HepG2 (cell line): ENCODE measurements around the gene TRAF4. TPM values are rescaled to one million over a fixed set of nuclear protein-coding genes. Genes with fewer than 3 reads are reported as not detected.

ENCODE experiments used
- ATAC-seq: fragments of 200-7000 bp; cut with Tn5 transposase; 3 replicates; pipeline ENCODE4 v1.9.1; 2020; ENCODE audit warnings: mild to moderate bottlenecking, moderate library complexity
- BruUV-seq: library from RNA; stranded (reverse); fragments of 400-500 nt; replicated peaks from 2 replicates; lab custom pipeline; 2021; lab: Mats Ljungman, UMichigan
- CTCF ChIA-PET: fragments of 300-600 bp; formaldehyde crosslinking; extraction: SDS; loops from one replicate; lab custom pipeline; 2021; ENCODE audit warnings: low total read pairs, inconsistent platforms, low intra/inter-chr PET ratio; lab: Yijun Ruan, JAX
- POLR2A ChIA-PET: fragments of 350-600 bp; sonication (Branson Sonifier 250); formaldehyde crosslinking; loops from one replicate; lab custom pipeline; 2020; ENCODE audit warnings: antibody characterized with exemption, inconsistent platforms; lab: Yijun Ruan, JAX
- DNase-seq: peaks from one replicate; pipeline ENCODE4 v3.0.0-alpha.2; 2015; ENCODE audit warnings: low spot score
- FAIRE-seq: peaks from 3 replicates; lab custom pipeline; 2011; peaks lifted over from hg19 to GRCh38; lab: Jason Lieb, UNC
- H2AFZ ChIP-seq: one replicate; pipeline ENCODE4 v1.6.1; 2011; ENCODE audit warnings: low read length, inconsistent platforms
- H3K27ac ChIP-seq: fragments of 300-600 bp; 3 replicates; pipeline ENCODE4 v1.8.0; 2011; ENCODE audit warnings: mixed run types, mild to moderate bottlenecking, mixed read lengths, low read length, inconsistent platforms; ENCODE audit not compliant: insufficient read depth; ENCODE audit errors: extremely low read length
- H3K27me3 ChIP-seq, 2 experiments: fragments of 200-600 bp in 1 of 2; 2 replicates in 1 of 2; 3 replicates in 1 of 2; pipeline versions ENCODE4 v1.6.0 to v1.8.0; 2011; ENCODE audit warnings: low read length in 2 of 2, mild to moderate bottlenecking in 2 of 2, moderate library complexity in 2 of 2, inconsistent platforms in 1 of 2; ENCODE audit not compliant: insufficient read depth in 2 of 2, control insufficient read depth in 1 of 2
- H3K36me3 ChIP-seq, 2 experiments: fragments of 200-600 bp in 1 of 2; replicated peaks in 1 of 2; 2 replicates in 1 of 2; 3 replicates in 1 of 2; pipeline versions ENCODE4 v1.5.1 to v1.8.0; 2011; ENCODE audit warnings: low read length in 2 of 2, inconsistent platforms in 1 of 2; ENCODE audit not compliant: insufficient read depth in 2 of 2, control insufficient read depth in 1 of 2
- H3K4me1 ChIP-seq: 2 replicates; pipeline ENCODE4 v1.5.1; 2012; ENCODE audit warnings: low read length, inconsistent platforms; ENCODE audit not compliant: insufficient read depth
- H3K4me2 ChIP-seq: 2 replicates; pipeline ENCODE4 v1.6.0; 2011; ENCODE audit warnings: low read depth, low read length, inconsistent platforms
- H3K4me3 ChIP-seq, 3 experiments: fragments of 200-600 bp in 1 of 3; sonication (generic), shearing (Covaris generic) in 1 of 3; replicated peaks in 1 of 3; 2 replicates each; pipeline ENCODE4 v1.5.1; 2011 to 2016; ENCODE audit warnings: low read length in 3 of 3, inconsistent platforms in 2 of 3, low read depth in 2 of 3, mild to moderate bottlenecking in 2 of 3, control low read depth in 1 of 3, mixed read lengths in 1 of 3; ENCODE audit not compliant: insufficient read depth in 1 of 3
- H3K79me2 ChIP-seq: one replicate; pipeline ENCODE4 v1.6.1; 2011; ENCODE audit warnings: low read length, inconsistent platforms; ENCODE audit not compliant: insufficient read depth
- H3K9ac ChIP-seq: 2 replicates; pipeline ENCODE4 v1.6.0; 2011; ENCODE audit warnings: mild to moderate bottlenecking, low read depth, low read length, inconsistent platforms; ENCODE audit not compliant: insufficient read depth
- H3K9me3 ChIP-seq: 2 replicates; pipeline ENCODE4 v1.5.1; 2012; ENCODE audit warnings: mild to moderate bottlenecking, low read length
- H4K20me1 ChIP-seq: 2 replicates; pipeline ENCODE4 v1.6.0; 2011; ENCODE audit warnings: inconsistent platforms, mild to moderate bottlenecking, low read length, moderate library complexity; ENCODE audit not compliant: insufficient read depth
- BHLHE40 ChIP-seq: IDR thresholded peaks from 2 replicates; pipeline ENCODE4 v1.6.1; 2011; ENCODE audit warnings: low read length, improper control_type of control experiment
- FOXO1 ChIP-seq: sonication (generic); formaldehyde crosslinking; IDR thresholded peaks from 2 replicates; pipeline ENCODE4 v1.4.0; 2020; ENCODE audit warnings: missing genetic modification reagents
- HNRNPH1 ChIP-seq: fragments of 200-400 bp; formaldehyde crosslinking; optimal IDR thresholded peaks from 2 replicates; pipeline ENCODE3; 2017; ENCODE audit warnings: mild to moderate bottlenecking, low read depth, low read length
- KLF6 ChIP-seq: IDR thresholded peaks from 2 replicates; pipeline ENCODE4 v1.8.0; 2016; ENCODE audit warnings: missing biosample characterization, missing genetic modification reagents
- ZFX ChIP-seq: sonication (generic); formaldehyde crosslinking; IDR thresholded peaks from 2 replicates; pipeline ENCODE4 v1.4.0; 2020; ENCODE audit warnings: mild to moderate bottlenecking, low read depth, missing genetic modification reagents, moderate library complexity
- ZNF263 ChIP-seq: sonication (generic); formaldehyde crosslinking; IDR thresholded peaks from 2 replicates; pipeline ENCODE4 v1.4.0; 2020; ENCODE audit warnings: missing genetic modification reagents
- ZNF670 ChIP-seq: sonication (generic); formaldehyde crosslinking; IDR thresholded peaks from 2 replicates; pipeline ENCODE4 v1.8.0; 2022; ENCODE audit warnings: mild to moderate bottlenecking, missing genetic modification reagents, borderline replicate concordance
- ZNF768 ChIP-seq: sonication (generic); formaldehyde crosslinking; IDR thresholded peaks from 2 replicates; pipeline ENCODE4 v1.4.0; 2020; ENCODE audit warnings: missing genetic modification reagents
- ZNF878 ChIP-seq: sonication (generic); formaldehyde crosslinking; IDR thresholded peaks from 2 replicates; pipeline ENCODE4 v1.8.1; 2023; ENCODE audit warnings: mild to moderate bottlenecking, missing genetic modification reagents, moderate library complexity
- WGBS: methylation state at CpG from one replicate; pipeline ENCODE4 v1.1.6; 2017; ENCODE audit warnings: low lambda C conversion rate; 5-methylcytosine and 5-hydroxymethylcytosine counted together
- in situ Hi-C: cut with HindIII; loops from 2 replicates; pipeline ENCODE4 v1.10.0; 2017; ENCODE audit warnings: low pct_unique_long_range_greater_than_20kb; ENCODE audit not compliant: extremely low pct_ligation_motif_present
- intact Hi-C: fragments of 100-400 bp; cut with micrococcal nuclease; formaldehyde crosslinking; loops from one replicate; pipeline ENCODE4 v1.10.0; 2022; ENCODE audit not compliant: unreplicated experiment
- polyA plus RNA-seq, 8 experiments: library from polyadenylated mRNA; depleted of rRNA in 3 of 8; stranded (reverse) in 7 of 8; unstranded in 1 of 8; fragments of >200 nt; fragmentation: Illumina TruSeq in 4 of 8; extraction: Trizol in 4 of 8; gene quantifications; 2 replicates each; pipeline versions ENCODE4 v1.2.1 to v1.2.3, GENCODE V29; 2011 to 2016; ENCODE audit warnings: low read depth in 4 of 8, missing spikeins in 1 of 8, mixed read lengths in 1 of 8; ENCODE audit not compliant: insufficient read depth in 1 of 8
- total RNA-seq, 5 experiments: library from RNA; depleted of rRNA; stranded (reverse); fragments of >200 nt; fragmentation: Illumina TruSeq; extraction: Trizol; gene quantifications; 2 replicates each; pipeline ENCODE4 v1.2.3, GENCODE V29; 2016; ENCODE audit warnings: low read depth in 1 of 5
- TF ChIP-seq, protein P1 (sequence below): sonication (generic); formaldehyde crosslinking; IDR thresholded peaks from 2 replicates; pipeline ENCODE4 v1.5.1; 2020; ENCODE audit warnings: missing genetic modification reagents, mild to moderate bottlenecking, borderline replicate concordance
- TF ChIP-seq, protein P2 (sequence below): IDR thresholded peaks from 2 replicates; pipeline ENCODE4 v1.6.1; 2012; ENCODE audit warnings: low read depth, low read length, improper control_type of control experiment
- TF ChIP-seq, protein P3 (sequence below): sonication (generic); formaldehyde crosslinking; IDR thresholded peaks from 2 replicates; pipeline ENCODE4 v1.9.0; 2022; ENCODE audit warnings: low read depth, missing genetic modification reagents
- TF ChIP-seq, protein P4 (sequence below): sonication (generic); formaldehyde crosslinking; conservative IDR thresholded peaks from 2 replicates; pipeline ENCODE4 v1.4.0; 2020; ENCODE audit warnings: missing genetic modification reagents
- TF ChIP-seq, protein P5 (sequence below): sonication (generic); formaldehyde crosslinking; IDR thresholded peaks from 2 replicates; pipeline ENCODE4 v1.8.1; 2023; ENCODE audit warnings: mild to moderate bottlenecking, moderate library complexity, missing genetic modification reagents
- TF ChIP-seq, protein P6 (sequence below): sonication (generic); formaldehyde crosslinking; IDR thresholded peaks from 2 replicates; pipeline ENCODE4 v1.4.0; 2020; ENCODE audit warnings: mild to moderate bottlenecking, missing genetic modification reagents

The TRAF4 gene
- total and polyA plus RNA-seq, 2 of the 13 experiments (the other 11 are each of a cell fraction or from before 2014, with no cell fraction given): 86.0 to 89.9 TPM

DNA sequence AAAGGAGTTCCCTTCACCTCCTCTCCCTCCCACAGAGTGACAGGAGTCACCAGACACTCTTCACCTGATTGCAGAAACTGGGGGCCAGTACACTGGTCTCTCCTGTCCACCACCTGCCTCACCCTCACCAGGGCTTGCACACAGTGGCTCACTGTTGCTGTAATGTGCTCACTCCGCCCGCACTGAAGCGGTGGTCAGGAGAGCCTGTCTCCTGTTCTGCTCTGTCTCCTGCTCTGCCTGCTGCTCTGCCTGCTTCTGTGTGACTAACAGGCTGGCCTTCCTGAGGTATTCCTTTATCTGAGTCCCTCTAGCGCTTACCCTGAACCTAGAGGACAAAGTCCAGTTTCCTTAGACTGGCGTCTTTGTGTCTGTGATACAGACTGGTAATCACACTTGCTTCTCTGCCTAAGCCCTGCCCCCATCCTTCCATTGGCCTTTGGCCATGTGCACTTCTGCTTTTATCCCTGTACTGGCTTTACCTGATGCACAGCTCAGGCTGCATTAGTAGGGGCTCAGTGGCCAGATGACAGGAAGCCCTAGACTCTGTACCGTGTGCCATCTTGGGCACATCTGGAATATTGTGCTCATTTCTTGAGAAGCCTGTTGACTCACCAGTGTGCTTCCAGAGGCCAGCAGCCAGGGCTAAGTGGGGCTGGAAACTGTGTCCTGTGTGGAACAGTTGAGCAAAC, 45.4 kb upstream of the TRAF4 start:
- POLR2A ChIA-PET: interaction anchor here (0.7 to 8.2 kb wide), 18 partner anchors 10 to 328 kb away, joined by 3 to 145 read pairs (median 5); partner anchors contain the start of genes BLTP2, NEK8, PIGS and PROCA1
- TF ChIP-seq KLF6 (CRISPR knock-in tag) (0 out of 2 replicates have a peak, but pooled peaks have one; percentile 26), ZNF670 (CRISPR knock-in tag) (no peak), ZNF263 (CRISPR knock-in tag) (no peak; the same call in 1 of the 2 replicates), ZNF878 (CRISPR knock-in tag) (peak; percentile 54; the same call in 1 of the 2 replicates), ZFX (CRISPR knock-in tag) (peak; percentile 74), ZNF768 (CRISPR knock-in tag) (peak; percentile 71), BHLHE40 (peak; percentile 12), FOXO1 (CRISPR knock-in tag) (peak; percentile 81; the same call in 1 of the 2 replicates), HNRNPH1 (no peak)
- TF ChIP-seq, protein P1, sequence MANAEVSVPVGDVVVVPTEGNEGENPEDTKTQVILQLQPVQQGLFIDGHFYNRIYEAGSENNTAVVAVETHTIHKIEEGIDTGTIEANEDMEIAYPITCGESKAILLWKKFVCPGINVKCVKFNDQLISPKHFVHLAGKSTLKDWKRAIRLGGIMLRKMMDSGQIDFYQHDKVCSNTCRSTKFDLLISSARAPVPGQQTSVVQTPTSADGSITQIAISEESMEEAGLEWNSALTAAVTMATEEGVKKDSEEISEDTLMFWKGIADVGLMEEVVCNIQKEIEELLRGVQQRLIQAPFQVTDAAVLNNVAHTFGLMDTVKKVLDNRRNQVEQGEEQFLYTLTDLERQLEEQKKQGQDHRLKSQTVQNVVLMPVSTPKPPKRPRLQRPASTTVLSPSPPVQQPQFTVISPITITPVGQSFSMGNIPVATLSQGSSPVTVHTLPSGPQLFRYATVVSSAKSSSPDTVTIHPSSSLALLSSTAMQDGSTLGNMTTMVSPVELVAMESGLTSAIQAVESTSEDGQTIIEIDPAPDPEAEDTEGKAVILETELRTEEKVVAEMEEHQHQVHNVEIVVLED (CRISPR knock-in tag): peak; percentile 45; the same call in 1 of the 2 replicates
- TF ChIP-seq, protein P2, sequence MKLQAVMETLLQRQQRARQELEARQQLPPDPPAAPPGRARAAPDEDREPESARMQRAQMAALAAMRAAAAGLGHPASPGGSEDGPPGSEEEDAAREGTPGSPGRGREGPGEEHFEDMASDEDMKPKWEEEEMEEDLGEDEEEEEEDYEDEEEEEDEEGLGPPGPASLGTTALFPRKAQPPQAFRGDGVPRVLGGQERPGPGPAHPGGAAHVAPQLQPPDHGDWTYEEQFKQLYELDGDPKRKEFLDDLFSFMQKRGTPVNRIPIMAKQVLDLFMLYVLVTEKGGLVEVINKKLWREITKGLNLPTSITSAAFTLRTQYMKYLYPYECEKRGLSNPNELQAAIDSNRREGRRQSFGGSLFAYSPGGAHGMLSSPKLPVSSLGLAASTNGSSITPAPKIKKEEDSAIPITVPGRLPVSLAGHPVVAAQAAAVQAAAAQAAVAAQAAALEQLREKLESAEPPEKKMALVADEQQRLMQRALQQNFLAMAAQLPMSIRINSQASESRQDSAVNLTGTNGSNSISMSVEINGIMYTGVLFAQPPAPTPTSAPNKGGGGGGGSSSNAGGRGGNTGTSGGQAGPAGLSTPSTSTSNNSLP: peak; percentile 85
- TF ChIP-seq, protein P3, sequence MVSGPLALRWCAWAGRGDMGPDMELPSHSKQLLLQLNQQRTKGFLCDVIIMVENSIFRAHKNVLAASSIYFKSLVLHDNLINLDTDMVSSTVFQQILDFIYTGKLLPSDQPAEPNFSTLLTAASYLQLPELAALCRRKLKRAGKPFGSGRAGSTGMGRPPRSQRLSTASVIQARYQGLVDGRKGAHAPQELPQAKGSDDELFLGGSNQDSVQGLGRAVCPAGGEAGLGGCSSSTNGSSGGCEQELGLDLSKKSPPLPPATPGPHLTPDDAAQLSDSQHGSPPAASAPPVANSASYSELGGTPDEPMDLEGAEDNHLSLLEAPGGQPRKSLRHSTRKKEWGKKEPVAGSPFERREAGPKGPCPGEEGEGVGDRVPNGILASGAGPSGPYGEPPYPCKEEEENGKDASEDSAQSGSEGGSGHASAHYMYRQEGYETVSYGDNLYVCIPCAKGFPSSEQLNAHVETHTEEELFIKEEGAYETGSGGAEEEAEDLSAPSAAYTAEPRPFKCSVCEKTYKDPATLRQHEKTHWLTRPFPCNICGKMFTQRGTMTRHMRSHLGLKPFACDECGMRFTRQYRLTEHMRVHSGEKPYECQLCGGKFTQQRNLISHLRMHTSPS: peak; percentile 44; the same call in 1 of the 2 replicates
- TF ChIP-seq, protein P4, sequence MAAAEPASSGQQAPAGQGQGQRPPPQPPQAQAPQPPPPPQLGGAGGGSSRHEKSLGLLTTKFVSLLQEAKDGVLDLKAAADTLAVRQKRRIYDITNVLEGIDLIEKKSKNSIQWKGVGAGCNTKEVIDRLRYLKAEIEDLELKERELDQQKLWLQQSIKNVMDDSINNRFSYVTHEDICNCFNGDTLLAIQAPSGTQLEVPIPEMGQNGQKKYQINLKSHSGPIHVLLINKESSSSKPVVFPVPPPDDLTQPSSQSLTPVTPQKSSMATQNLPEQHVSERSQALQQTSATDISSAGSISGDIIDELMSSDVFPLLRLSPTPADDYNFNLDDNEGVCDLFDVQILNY (CRISPR knock-in tag): no peak
- TF ChIP-seq, protein P5, sequence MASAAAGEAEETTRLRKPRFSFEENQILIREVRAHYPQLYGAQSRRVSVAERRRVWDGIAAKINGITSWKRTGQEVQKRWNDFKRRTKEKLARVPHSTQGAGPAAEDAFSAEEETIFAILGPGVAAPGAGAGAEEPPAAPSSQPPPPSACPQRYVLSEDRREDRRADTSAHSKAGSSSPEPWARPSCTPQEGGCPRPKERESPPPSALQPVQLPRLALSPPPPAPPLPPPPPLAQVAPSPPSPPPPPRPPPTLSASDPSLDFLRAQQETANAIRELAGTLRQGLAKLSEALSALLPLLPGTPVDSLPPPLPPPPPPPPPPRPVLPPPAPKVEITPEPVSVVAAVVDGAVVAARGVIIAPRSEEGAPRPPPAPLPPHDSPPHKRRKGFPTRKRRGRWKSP (CRISPR knock-in tag): no peak
- TF ChIP-seq, protein P6, sequence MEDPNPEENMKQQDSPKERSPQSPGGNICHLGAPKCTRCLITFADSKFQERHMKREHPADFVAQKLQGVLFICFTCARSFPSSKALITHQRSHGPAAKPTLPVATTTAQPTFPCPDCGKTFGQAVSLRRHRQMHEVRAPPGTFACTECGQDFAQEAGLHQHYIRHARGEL (CRISPR knock-in tag): no peak

More for the DNA sequence above, 45.4 kb upstream of the TRAF4 start:
- peak overlapping the region; percentile 91 for H3K27ac ChIP-seq
- H3K9ac ChIP-seq: peak overlapping the region; percentile 68
- FAIRE-seq: peak; percentile 100
- in situ Hi-C loops (no loop called here), intact Hi-C loops (loop anchor here (2.0 to 5.0 kb wide), 2 partner anchors 28 to 36 kb away; partner anchors contain the start of genes SDF2, SUPT6H and TLCD1)
- no TSS peak for BruUV-seq
- H3K4me1 ChIP-seq: peaks cover 72% of the 10 kb centered on the region
- 0% methylated on average over 6 of the region's 6 CpGs for WGBS
- peak; percentile 95 for ATAC-seq
- H3K36me3 ChIP-seq: peaks cover 46 to 80% of the 10 kb centered on the region in 2 experiments
- no peaks in the 10 kb centered on the region for H3K9me3 ChIP-seq
- peak overlapping the region in 1 of 3 experiments; percentile 20; a peak in 1 of 6 replicates for H3K4me3 ChIP-seq
- H3K27me3 ChIP-seq: no peaks in the 10 kb centered on the region
- no peaks in the 10 kb centered on the region for H3K79me2 ChIP-seq
- H4K20me1 ChIP-seq: no peaks in the 10 kb centered on the region
- peak overlapping the region; percentile 57 for H3K4me2 ChIP-seq
- CTCF ChIA-PET: no interaction called here
- no peak overlapping the region for H2AFZ ChIP-seq
- peak; percentile 100 for DNase-seq
